H1 (cell line): ENCODE data around the gene RIN2.

Source experiments
- CHD7 ChIP-seq: fragments of 300-600 bp; sonication (generic); IDR thresholded peaks from 2 replicates; pipeline ENCODE4 v1.7.1; 2012; ENCODE audit warnings: low read length, moderate library complexity, mild to moderate bottlenecking, inconsistent platforms; ENCODE audit not compliant: insufficient replicate concordance
- CTCF ChIP-seq, 3 experiments: IDR thresholded peaks; 1 replicate in 2 of 3; 2 replicates in 1 of 3; pipeline versions ENCODE4 v1.5.1 to v1.6.1; 2011; ENCODE audit warnings: low read length in 3 of 3, mild to moderate bottlenecking in 3 of 3, inconsistent platforms in 2 of 3, low read depth in 1 of 3, moderate library complexity in 1 of 3; ENCODE audit not compliant: insufficient read depth in 1 of 3; ENCODE audit errors: control extremely low read depth in 1 of 3
- EZH2 ChIP-seq: fragments of 200-600 bp; sonication (generic); IDR thresholded peaks from 2 replicates; pipeline ENCODE4 v1.7.1; 2012; ENCODE audit warnings: low read depth, mild to moderate bottlenecking, moderate library complexity, low read length, inconsistent platforms; ENCODE audit not compliant: severe bottlenecking
- JUN ChIP-seq: IDR thresholded peaks from 2 replicates; pipeline ENCODE4 v1.6.1; 2011; ENCODE audit warnings: low read depth, mild to moderate bottlenecking, improper control_type of control experiment, low read length
- JUND ChIP-seq: IDR thresholded peaks from 2 replicates; pipeline ENCODE4 v1.6.1; 2011; ENCODE audit warnings: mild to moderate bottlenecking, improper control_type of control experiment, low read length
- MAX ChIP-seq: IDR thresholded peaks from 2 replicates; pipeline ENCODE4 v1.6.1; 2012; ENCODE audit warnings: inconsistent platforms
- PHF8 ChIP-seq: fragments of 200-600 bp; sonication (generic); conservative IDR thresholded peaks from 2 replicates; pipeline ENCODE4 v1.7.1; 2012; ENCODE audit warnings: low read depth, mild to moderate bottlenecking, inconsistent platforms, low read length, moderate library complexity
- POLR2A ChIP-seq, 2 experiments: IDR thresholded peaks; 1 replicate in 1 of 2; 2 replicates in 1 of 2; pipeline ENCODE4 v1.6.1; 2011; ENCODE audit warnings: low read depth in 2 of 2, low read length in 2 of 2, mild to moderate bottlenecking in 2 of 2; ENCODE audit errors: control extremely low read depth in 1 of 2
- POLR2AphosphoS5 ChIP-seq: IDR thresholded peaks from 2 replicates; pipeline ENCODE4 v1.6.1; 2011; ENCODE audit warnings: low read depth, low read length
- RNF2 ChIP-seq: fragments of 200-900, 300-1000 bp; sonication (generic); IDR thresholded peaks from 2 replicates; pipeline ENCODE4 v1.7.1; 2016; ENCODE audit warnings: borderline replicate concordance, low read depth, mild to moderate bottlenecking, antibody characterized with exemption, low read length; ENCODE audit not compliant: poor library complexity, severe bottlenecking; ENCODE audit errors: missing control alignments
- SAP30 ChIP-seq: fragments of 300-600 bp; sonication (generic); IDR thresholded peaks from 2 replicates; pipeline ENCODE4 v1.7.1; 2012; ENCODE audit warnings: low read length, moderate library complexity, mild to moderate bottlenecking, inconsistent platforms; ENCODE audit not compliant: insufficient read depth, insufficient replicate concordance
- TAF1 ChIP-seq: IDR thresholded peaks from 2 replicates; pipeline ENCODE4 v1.6.1; 2011; ENCODE audit warnings: mild to moderate bottlenecking, low read depth, low read length
- TBP ChIP-seq: IDR thresholded peaks from 2 replicates; pipeline ENCODE4 v1.6.1; 2011; ENCODE audit warnings: low read depth, low read length, improper control_type of control experiment
- USF2 ChIP-seq: IDR thresholded peaks from 2 replicates; pipeline ENCODE4 v1.6.1; 2011; ENCODE audit warnings: low read length, improper control_type of control experiment

GRCh38 chr20:19727251-19727847 lies 30.7 kb upstream of the RIN2 start:
- TF ChIP-seq CTCF (IDR thresholded peaks at IDR 0.05; ENCODE audit: control extremely low read depth in 1 of 3, insufficient read depth in 1 of 3, low read depth in 1 of 3, low read length in 3 of 3) = no peak
- TF ChIP-seq PHF8 = no peak
- TF ChIP-seq TAF1 = no peak
- TF ChIP-seq POLR2A (IDR thresholded peaks at IDR 0.05; ENCODE audit: control extremely low read depth in 1 of 2, low read depth in 2 of 2, low read length in 2 of 2) = no peak
- TF ChIP-seq USF2 = no peak
- no peak for TF ChIP-seq JUN
- TF ChIP-seq CHD7 = no peak
- TF ChIP-seq POLR2AphosphoS5 = no peak
- TF ChIP-seq JUND = no peak
- TF ChIP-seq MAX = no peak
- TF ChIP-seq SAP30 = no peak
- no peak for TF ChIP-seq RNF2
- no peak for TF ChIP-seq TBP
- TF ChIP-seq EZH2 = no peak
